PC-3 (cell line): ENCODE measurements around the gene RBBP5.

ENCODE experiments used
- CTCF ChIP-seq: fragments of 300-600 bp; sonication (generic); conservative IDR thresholded peaks from 2 replicates; pipeline ENCODE4 v1.5.1; 2017; ENCODE audit warnings: antibody characterized with exemption, low read depth, mild to moderate bottlenecking, low read length
- EZH2 ChIP-seq: fragments of 300-600 bp; sonication (generic); IDR thresholded peaks from one replicate; pipeline ENCODE4 v1.6.1; 2017; ENCODE audit warnings: antibody characterized with exemption, mild to moderate bottlenecking, low read length; ENCODE audit not compliant: unreplicated experiment

GRCh38 chr1:205062319-205062718, 59.5 kb downstream of the RBBP5 start:
- TF ChIP-seq EZH2 (no peak), CTCF (no peak)
